Measurements from ENCODE around the gene AQP3.
"Not testable (repeated sequence)": the region's sequence is repeated elsewhere in the genome, so short reads cannot be mapped to it uniquely, and the experiment has no call there.

AQP3 gene

GRCh38 chr9:33440204-33440603, 7.2 kb downstream of the AQP3 start:
- TF ChIP-seq POLR2A (IDR thresholded peaks at IDR 0.05; ENCODE audit: low read length) = peak; percentile 21
- TF ChIP-seq GATA1 (IDR thresholded peaks at IDR 0.05; ENCODE audit: low read depth, low read length) = no peak
- DNase-seq = no peak

DNA sequence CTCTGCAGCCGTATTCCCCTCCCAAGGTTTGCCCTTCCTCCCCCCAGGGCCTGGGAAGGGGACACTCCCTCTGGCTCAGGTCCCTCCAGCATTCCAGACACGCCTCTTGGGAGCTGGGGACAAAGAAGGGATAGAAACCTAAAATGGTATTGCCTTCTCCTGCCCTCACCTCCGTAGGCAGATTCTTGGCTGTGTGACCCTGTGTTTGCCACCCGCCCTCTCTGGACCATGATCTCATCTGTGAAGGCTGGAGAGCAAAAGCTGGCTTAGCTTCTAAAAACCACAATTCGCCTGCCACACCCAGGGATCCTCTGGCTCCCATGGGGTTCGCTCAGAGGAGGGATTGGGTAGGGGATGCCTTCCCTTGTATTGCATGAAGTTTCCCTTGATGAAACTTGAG, 7.7 kb downstream of the AQP3 start:
- TF ChIP-seq POLR2A (IDR thresholded peaks at IDR 0.05; ENCODE audit: low read length) = no peak
- no peak for TF ChIP-seq GATA1 (IDR thresholded peaks at IDR 0.05; ENCODE audit: low read depth, low read length)
- no peak for DNase-seq

DNA sequence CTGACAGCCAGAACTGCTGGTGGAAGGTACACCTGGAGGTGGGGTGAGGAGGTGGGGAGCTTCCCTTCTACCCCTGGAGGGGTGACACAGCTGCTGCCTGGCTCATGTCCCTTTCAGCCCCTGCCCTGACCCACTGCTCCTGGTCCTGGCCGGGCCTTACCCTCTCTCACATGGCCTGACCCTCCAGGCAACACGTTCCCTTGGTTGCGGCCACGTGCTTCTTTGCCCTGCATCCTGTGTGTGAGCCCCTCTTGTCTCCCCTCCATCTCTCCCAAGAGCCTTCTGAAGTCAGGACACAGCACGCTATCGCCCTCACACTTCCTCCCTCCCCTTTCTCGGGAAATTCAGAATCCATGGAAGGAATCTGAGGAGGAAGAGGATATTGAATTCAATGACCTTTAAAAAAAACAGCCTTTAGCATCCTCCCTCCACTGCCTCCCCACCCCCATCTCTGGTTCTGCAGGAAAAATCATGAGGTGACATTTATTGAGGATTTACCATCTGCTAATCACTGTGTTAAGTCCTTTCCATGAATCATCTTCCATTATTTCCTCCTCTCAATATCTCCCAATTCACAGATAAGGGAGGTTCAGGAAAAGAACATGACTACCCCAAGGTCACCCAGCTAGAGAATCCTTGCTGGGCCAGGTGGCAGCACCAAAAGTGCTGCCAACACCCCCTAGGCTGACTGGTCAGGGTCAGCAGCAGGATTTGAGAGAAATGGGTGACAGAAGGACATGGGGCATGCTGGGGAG, 8.3 kb downstream of the AQP3 start:
- DNase-seq = no peak
- TF ChIP-seq POLR2A (IDR thresholded peaks at IDR 0.05; ENCODE audit: low read length) = no peak
- TF ChIP-seq GATA1 (IDR thresholded peaks at IDR 0.05; ENCODE audit: low read depth, low read length) = no peak

DNA sequence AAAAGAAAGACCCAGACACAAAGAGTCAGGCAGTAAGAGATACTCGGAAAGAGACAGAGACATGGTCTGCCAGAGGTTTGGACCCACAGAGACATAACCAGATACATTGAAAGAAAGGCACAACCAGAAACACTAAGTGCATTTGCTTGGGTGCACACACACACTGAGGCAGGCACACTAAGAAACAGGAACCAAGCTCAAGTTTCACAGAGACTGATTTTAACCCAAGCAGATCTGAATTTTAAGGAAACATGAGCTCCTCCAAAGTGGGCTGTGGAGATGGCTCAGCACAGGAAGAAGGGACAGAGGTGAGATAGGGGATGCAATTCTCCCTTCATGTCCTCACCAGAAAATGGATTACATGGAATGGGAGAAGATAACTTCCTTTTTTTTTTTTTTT, 9.5 kb downstream of the AQP3 start:
- TF ChIP-seq GATA1 (IDR thresholded peaks at IDR 0.05; ENCODE audit: low read depth, low read length) (no peak), POLR2A (IDR thresholded peaks at IDR 0.05; ENCODE audit: low read length) (no peak)

GRCh38 chr9:33437205-33437604, 10.2 kb downstream of the AQP3 start:
- no peak for DNase-seq
- TF ChIP-seq POLR2A (IDR thresholded peaks at IDR 0.05; ENCODE audit: low read length) = no peak
- TF ChIP-seq GATA1 (IDR thresholded peaks at IDR 0.05; ENCODE audit: low read depth, low read length) = no peak

More for the DNA sequence above, 9.5 kb downstream of the AQP3 start:
- DNase-seq = no peak

GRCh38 chr9:33436445-33436844, 10.9 kb downstream of the AQP3 start:
- TF ChIP-seq POLR2A (IDR thresholded peaks at IDR 0.05; ENCODE audit: low read length) (no peak), GATA1 (IDR thresholded peaks at IDR 0.05; ENCODE audit: low read depth, low read length) (no peak)
- no peak for DNase-seq

DNA sequence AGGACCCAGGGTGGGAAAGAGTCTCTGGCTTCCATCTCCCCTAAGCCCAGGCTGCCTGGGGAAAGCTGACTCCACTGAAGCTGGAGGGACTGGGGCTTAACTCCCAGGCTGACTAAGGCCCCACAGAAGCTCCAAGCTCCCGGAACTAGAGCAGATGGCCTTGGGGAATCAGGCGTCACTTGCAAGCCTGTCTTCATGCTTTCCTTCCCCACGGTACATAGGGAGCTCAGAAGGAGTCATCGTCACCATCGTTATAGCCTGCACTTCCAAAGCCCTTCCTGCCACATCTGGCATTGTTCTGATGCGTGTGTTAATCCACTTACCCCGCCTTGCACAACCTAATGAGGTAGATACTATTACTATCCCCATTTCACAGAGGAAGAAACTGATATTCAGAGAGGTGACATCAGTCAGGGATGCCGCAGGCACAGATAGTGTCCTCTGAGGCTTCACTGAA, 11.5 kb downstream of the AQP3 start:
- TF ChIP-seq GATA1 (IDR thresholded peaks at IDR 0.05; ENCODE audit: low read depth, low read length) = no peak
- no peak for DNase-seq

GRCh38 chr9:33434317-33435105, 12.9 kb downstream of the AQP3 start:
- DNase-seq = no peak
- TF ChIP-seq GATA1 (IDR thresholded peaks at IDR 0.05; ENCODE audit: low read depth, low read length) (no peak), POLR2A (IDR thresholded peaks at IDR 0.05; ENCODE audit: low read length) (no peak)

GRCh38 chr9:33433871-33434270, 13.5 kb downstream of the AQP3 start:
- TF ChIP-seq GATA1 (IDR thresholded peaks at IDR 0.05; ENCODE audit: low read depth, low read length) (no peak), POLR2A (IDR thresholded peaks at IDR 0.05; ENCODE audit: low read length) (no peak)
- DNase-seq = no peak

GRCh38 chr9:33431420-33431819, 16.0 kb downstream of the AQP3 start:
- TF ChIP-seq POLR2A (IDR thresholded peaks at IDR 0.05; ENCODE audit: low read length) = no peak
- no peak for TF ChIP-seq GATA1 (IDR thresholded peaks at IDR 0.05; ENCODE audit: low read depth, low read length)
- no peak for DNase-seq

DNA sequence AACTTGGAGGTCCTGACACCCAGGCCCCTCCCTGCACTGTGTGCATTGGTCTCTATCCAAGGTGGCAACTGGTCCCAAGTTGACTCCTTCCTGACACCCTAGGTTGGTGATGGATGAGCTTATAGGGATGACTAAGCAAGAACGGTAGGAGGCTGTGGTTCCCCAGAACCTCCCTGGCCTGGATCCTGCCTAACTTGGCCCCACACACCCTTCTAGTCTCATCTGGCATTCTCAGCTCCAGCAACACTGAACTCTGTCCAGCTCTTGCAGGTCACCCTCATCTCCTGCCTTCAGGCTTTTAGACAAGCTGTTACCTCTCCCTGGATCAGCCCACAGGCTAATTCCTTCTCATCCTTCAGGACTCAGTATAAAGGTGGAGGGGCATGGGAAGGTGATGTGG, 16.5 kb downstream of the AQP3 start:
- DNase-seq = peak in 1 of 2 experiments; percentile 39
- TF ChIP-seq GATA1 (IDR thresholded peaks at IDR 0.05; ENCODE audit: low read depth, low read length) = no peak
- no peak for TF ChIP-seq POLR2A (IDR thresholded peaks at IDR 0.05; ENCODE audit: low read length)

GRCh38 chr9:33429256-33429985, 18.0 kb downstream of the AQP3 start:
- no peak for TF ChIP-seq GATA1 (IDR thresholded peaks at IDR 0.05; ENCODE audit: low read depth, low read length)
- TF ChIP-seq POLR2A (IDR thresholded peaks at IDR 0.05; ENCODE audit: low read length) = no peak
- no peak for DNase-seq

- no peak for DNase-seq
- no peak for TF ChIP-seq POLR2A (IDR thresholded peaks at IDR 0.05; ENCODE audit: low read length)
- TF ChIP-seq GATA1 (IDR thresholded peaks at IDR 0.05; ENCODE audit: low read depth, low read length) = no peak
These were observed 20.5 kb downstream of the AQP3 start for GRCh38 chr9:33426843-33427293.

GRCh38 chr9:33425128-33425533, 22.3 kb downstream of the AQP3 start:
- TF ChIP-seq GATA1 (IDR thresholded peaks at IDR 0.05; ENCODE audit: low read depth, low read length) (no peak), POLR2A (IDR thresholded peaks at IDR 0.05; ENCODE audit: low read length) (no peak)
- DNase-seq = no peak

GRCh38 chr9:33424492-33424891, 22.9 kb downstream of the AQP3 start:
- DNase-seq = not testable (repeated sequence)

GRCh38 chr9:33424043-33424442, 23.4 kb downstream of the AQP3 start:
- DNase-seq = not testable (repeated sequence)

Measured in erythroblast (primary cell).